ENCODE measurements around the gene ATP2C2. TPM values are rescaled to one million over a fixed set of nuclear protein-coding genes. Genes with fewer than 3 reads are reported as not detected.

ATP2C2 gene
- total RNA-seq, 4 donors from 2014 or later = 0.86 TPM; not detected in 3

GRCh38 chr16:84356591-84357116 is 11.7 kb upstream of the ATP2C2 start:
- Histone ChIP-seq H3K27ac (replicated peaks in 1 of 4) (no peak overlapping the region), H3K36me3 (no peaks in the 10 kb centered on the region), H3K4me1 (peaks cover 0 to 16% (median 12%) of the 10 kb centered on the region in 4 donors), H3K9me3 (no peaks in the 10 kb centered on the region), H3K27me3 (no peaks in the 10 kb centered on the region), H3K4me3 (no peak overlapping the region)
- no peak for TF ChIP-seq POLR2A (IDR thresholded peaks at IDR 0.05; ENCODE audit: low read depth)
- TF ChIP-seq POLR2AphosphoS5 (IDR thresholded peaks at IDR 0.05) = no peak
- no peak for TF ChIP-seq EP300 (IDR thresholded peaks at IDR 0.05)
- TF ChIP-seq CTCF (IDR thresholded peaks at IDR 0.05) = no peak
- intact Hi-C loops (cut with DNase I) = no loop called here
- DNase-seq (ENCODE audit: extremely low spot score) = no peak
- 80% methylated on average over 11 of the region's 11 CpGs for WGBS

GRCh38 chr16:84357191-84357651 is 11.1 kb upstream of the ATP2C2 start:
- H3K27ac ChIP-seq (replicated peaks in 1 of 4) = no peak overlapping the region
- no peak for DNase-seq (ENCODE audit: extremely low spot score)
- H3K27me3 ChIP-seq = no peaks in the 10 kb centered on the region
- no peak overlapping the region for H3K4me3 ChIP-seq
- intact Hi-C loops (cut with DNase I) = no loop called here
- no peak for TF ChIP-seq POLR2AphosphoS5 (IDR thresholded peaks at IDR 0.05)
- no peak for TF ChIP-seq CTCF (IDR thresholded peaks at IDR 0.05)
- no peak for TF ChIP-seq EP300 (IDR thresholded peaks at IDR 0.05)
- no peaks in the 10 kb centered on the region for H3K9me3 ChIP-seq
- WGBS = 53% methylated on average over 9 of the region's 9 CpGs
- H3K36me3 ChIP-seq = no peaks in the 10 kb centered on the region
- H3K4me1 ChIP-seq = peaks cover 0 to 16% (median 12%) of the 10 kb centered on the region in 4 donors

GRCh38 chr16:84358601-84359295 is 9.6 kb upstream of the ATP2C2 start:
- H3K4me3 ChIP-seq = no peak overlapping the region
- H3K27ac ChIP-seq (replicated peaks in 1 of 4) = no peak overlapping the region
- no peaks in the 10 kb centered on the region for H3K9me3 ChIP-seq
- intact Hi-C loops (cut with DNase I) = no loop called here
- 87% methylated on average over 14 of the region's 14 CpGs for WGBS
- no peak for DNase-seq (ENCODE audit: extremely low spot score)
- peaks cover 0 to 16% (median 12%) of the 10 kb centered on the region in 4 donors for H3K4me1 ChIP-seq
- TF ChIP-seq EP300 (IDR thresholded peaks at IDR 0.05) (no peak), POLR2AphosphoS5 (IDR thresholded peaks at IDR 0.05) (no peak), POLR2A (IDR thresholded peaks at IDR 0.05; ENCODE audit: low read depth) (no peak), CTCF (IDR thresholded peaks at IDR 0.05) (no peak)
- no peaks in the 10 kb centered on the region for H3K27me3 ChIP-seq
- H3K36me3 ChIP-seq = no peaks in the 10 kb centered on the region

- 84% methylated on average over 7 of the region's 8 CpGs for WGBS
- TF ChIP-seq EP300 (IDR thresholded peaks at IDR 0.05) = no peak
- TF ChIP-seq CTCF (IDR thresholded peaks at IDR 0.05) = no peak
- TF ChIP-seq POLR2AphosphoS5 (IDR thresholded peaks at IDR 0.05) = no peak
- no peak for TF ChIP-seq POLR2A (IDR thresholded peaks at IDR 0.05; ENCODE audit: low read depth)
- intact Hi-C loops (cut with DNase I) = no loop called here
- Histone ChIP-seq H3K36me3 (no peaks in the 10 kb centered on the region), H3K4me1 (peaks cover 0 to 16% (median 12%) of the 10 kb centered on the region in 4 donors), H3K4me3 (no peak overlapping the region), H3K9me3 (no peaks in the 10 kb centered on the region), H3K27ac (replicated peaks in 1 of 4) (no peak overlapping the region), H3K27me3 (no peaks in the 10 kb centered on the region)
- DNase-seq (ENCODE audit: extremely low spot score) = no peak
These were observed 9.0 kb upstream of the ATP2C2 start for GRCh38 chr16:84359326-84359725.
